SK-N-SH treated with all-trans-retinoic acid at 6 μM for 48 hours (cell line): ENCODE results near the gene GLRX5.

Experiments used
- ATAC-seq: fragments of 200-7000 bp; cut with Tn5 transposase; 3 replicates; pipeline ENCODE4 v1.9.1; 2020; ENCODE audit warnings: mild to moderate bottlenecking, moderate library complexity
- ARNTL ChIP-seq: fragments of 450-650 bp; formaldehyde crosslinking; IDR thresholded peaks from 2 replicates; pipeline ENCODE4 v1.5.0; 2020; ENCODE audit warnings: low read depth, mild to moderate bottlenecking, moderate library complexity, borderline replicate concordance
- BACH2 ChIP-seq: fragments of 250-450 bp; sonication (Bioruptor Pico); IDR thresholded peaks from 2 replicates; pipeline ENCODE4 v1.9.0; 2021; ENCODE audit warnings: mild to moderate bottlenecking, borderline replicate concordance
- CREB5 ChIP-seq: fragments of 250-450 bp; sonication (Bioruptor Pico); IDR thresholded peaks from 2 replicates; pipeline ENCODE4 v1.5.1; 2020; ENCODE audit warnings: low read depth, mild to moderate bottlenecking, moderate library complexity
- CSDC2 ChIP-seq: fragments of 250-450 bp; sonication (Bioruptor Pico); IDR thresholded peaks from 2 replicates; pipeline ENCODE4 v1.5.0; 2020; ENCODE audit warnings: mild to moderate bottlenecking, moderate library complexity
- CSRNP3 ChIP-seq: fragments of 250-450 bp; sonication (Bioruptor Pico); IDR thresholded peaks from 2 replicates; pipeline ENCODE4 v1.5.1; 2021; ENCODE audit warnings: mild to moderate bottlenecking, moderate library complexity
- ESRRG ChIP-seq: fragments of 250-450 bp; sonication (Bioruptor Pico); IDR thresholded peaks from 2 replicates; pipeline ENCODE4 v1.6.1; 2021; ENCODE audit warnings: mild to moderate bottlenecking
- ISL1 ChIP-seq: fragments of 250-450 bp; sonication (Bioruptor Pico); IDR thresholded peaks from 2 replicates; pipeline ENCODE4 v2.1.2; 2022; ENCODE audit warnings: mild to moderate bottlenecking, moderate library complexity
- OSR1 ChIP-seq: fragments of 250-450 bp; sonication (Bioruptor Pico); IDR thresholded peaks from 2 replicates; pipeline ENCODE4 v1.8.0; 2022; ENCODE audit warnings: moderate library complexity, mild to moderate bottlenecking, inconsistent platforms
- PATZ1 ChIP-seq: fragments of 250-450 bp; sonication (Bioruptor Pico); IDR thresholded peaks from 2 replicates; pipeline ENCODE4 v1.8.0; 2020; ENCODE audit warnings: mild to moderate bottlenecking, moderate library complexity, borderline replicate concordance
- POU6F1 ChIP-seq: fragments of 250-450 bp; sonication (Bioruptor Pico); IDR thresholded peaks from 2 replicates; pipeline ENCODE4 v1.8.0; 2021; ENCODE audit warnings: low read depth, mild to moderate bottlenecking, moderate library complexity, borderline replicate concordance
- PPARA ChIP-seq: fragments of 250-450 bp; sonication (Bioruptor Pico); IDR thresholded peaks from 2 replicates; pipeline ENCODE4 v1.5.0; 2020; ENCODE audit warnings: mild to moderate bottlenecking, borderline replicate concordance
- RARB ChIP-seq: fragments of 250-450 bp; sonication (Bioruptor Pico); IDR thresholded peaks from 2 replicates; pipeline ENCODE4 v1.8.0; 2021; ENCODE audit warnings: mild to moderate bottlenecking, moderate library complexity
- SNAI2 ChIP-seq: fragments of 250-450 bp; sonication (Bioruptor Pico); IDR thresholded peaks from 2 replicates; pipeline ENCODE4 v1.5.0; 2020; ENCODE audit warnings: mild to moderate bottlenecking, moderate library complexity
- TCF4 ChIP-seq: fragments of 250-450 bp; sonication (Bioruptor Pico); IDR thresholded peaks from 2 replicates; pipeline ENCODE4 v1.8.0; 2021; ENCODE audit warnings: mild to moderate bottlenecking, moderate library complexity, borderline replicate concordance
- TOX ChIP-seq: fragments of 250-450 bp; sonication (Bioruptor Pico); IDR thresholded peaks from 2 replicates; pipeline ENCODE4 v1.8.0; 2021; ENCODE audit warnings: mild to moderate bottlenecking, moderate library complexity, borderline replicate concordance
- TSHZ2 ChIP-seq: fragments of 250-450 bp; sonication (Bioruptor Pico); IDR thresholded peaks from 2 replicates; pipeline ENCODE4 v1.5.0; 2020; ENCODE audit warnings: mild to moderate bottlenecking, moderate library complexity
- ZC3H10 ChIP-seq: fragments of 250-450 bp; sonication (Bioruptor Pico); IDR thresholded peaks from 2 replicates; pipeline ENCODE4 v1.5.1; 2021; ENCODE audit warnings: mild to moderate bottlenecking, moderate library complexity
- ZFP3 ChIP-seq: fragments of 250-450 bp; sonication (Bioruptor Pico); IDR thresholded peaks from 2 replicates; pipeline ENCODE4 v1.5.0; 2020; ENCODE audit warnings: mild to moderate bottlenecking, moderate library complexity
- ZFP30 ChIP-seq: fragments of 450-650 bp; formaldehyde crosslinking; IDR thresholded peaks from 2 replicates; pipeline ENCODE4 v1.5.0; 2022; ENCODE audit warnings: mild to moderate bottlenecking, moderate library complexity
- ZNF565 ChIP-seq: fragments of 450-650 bp; formaldehyde crosslinking; conservative IDR thresholded peaks from 2 replicates; pipeline ENCODE4 v1.5.0; 2020; ENCODE audit warnings: low read depth, mild to moderate bottlenecking, moderate library complexity
- ZNF70 ChIP-seq: fragments of 450-650 bp; formaldehyde crosslinking; IDR thresholded peaks from 2 replicates; pipeline ENCODE4 v1.5.0; 2020; ENCODE audit warnings: mild to moderate bottlenecking, moderate library complexity
- ZNF8 ChIP-seq: fragments of 450-650 bp; formaldehyde crosslinking; IDR thresholded peaks from 2 replicates; pipeline ENCODE4 v1.5.0; 2020; ENCODE audit warnings: mild to moderate bottlenecking, moderate library complexity

GLRX5 gene

GRCh38 chr14:95495538-95496025 is 39.3 kb upstream of the GLRX5 start:
- ATAC-seq = no peak
- TF ChIP-seq TSHZ2 = no peak
- TF ChIP-seq CREB5 = no peak
- no peak for TF ChIP-seq ZFP30 (CRISPR knock-in tag)
- TF ChIP-seq ESRRG (CRISPR knock-in tag) = no peak
- TF ChIP-seq ZNF8 (CRISPR knock-in tag) = no peak
- TF ChIP-seq ISL1 (CRISPR knock-in tag) = no peak
- TF ChIP-seq POU6F1 (CRISPR knock-in tag) = no peak
- no peak for TF ChIP-seq PPARA (CRISPR knock-in tag)
- TF ChIP-seq ZC3H10 (CRISPR knock-in tag) = no peak
- TF ChIP-seq PATZ1 (CRISPR knock-in tag) = no peak
- TF ChIP-seq TOX = no peak
- no peak for TF ChIP-seq SNAI2
- TF ChIP-seq CSRNP3 (CRISPR knock-in tag) = no peak
- no peak for TF ChIP-seq ZNF70 (CRISPR knock-in tag)
- TF ChIP-seq RARB (CRISPR knock-in tag) = no peak
- no peak for TF ChIP-seq TCF4 (CRISPR knock-in tag)
- no peak for TF ChIP-seq ZFP3 (CRISPR knock-in tag)
- TF ChIP-seq CSDC2 (CRISPR knock-in tag) = no peak
- no peak for TF ChIP-seq BACH2 (CRISPR knock-in tag)

GRCh38 chr14:95496111-95496681 is 38.7 kb upstream of the GLRX5 start:
- ATAC-seq = peak; percentile 49
- TF ChIP-seq ZFP3 (CRISPR knock-in tag) (no peak), OSR1 (no peak), ZNF565 (CRISPR knock-in tag) (no peak), ZFP30 (CRISPR knock-in tag) (no peak), PATZ1 (CRISPR knock-in tag) (no peak), BACH2 (CRISPR knock-in tag) (no peak), RARB (CRISPR knock-in tag) (no peak), TCF4 (CRISPR knock-in tag) (no peak), CREB5 (no peak), ARNTL (CRISPR knock-in tag) (no peak), ESRRG (CRISPR knock-in tag) (no peak), TSHZ2 (no peak), CSDC2 (CRISPR knock-in tag) (no peak)
